ENCODE data around the gene SEC14L1.
A peak's percentile ranks its signal among the peaks of the same experiment; 100 is the strongest.
"Not testable (repeated sequence)": the region's sequence is repeated elsewhere in the genome, so short reads cannot be mapped to it uniquely, and the experiment has no call there.

The SEC14L1 gene

DNA sequence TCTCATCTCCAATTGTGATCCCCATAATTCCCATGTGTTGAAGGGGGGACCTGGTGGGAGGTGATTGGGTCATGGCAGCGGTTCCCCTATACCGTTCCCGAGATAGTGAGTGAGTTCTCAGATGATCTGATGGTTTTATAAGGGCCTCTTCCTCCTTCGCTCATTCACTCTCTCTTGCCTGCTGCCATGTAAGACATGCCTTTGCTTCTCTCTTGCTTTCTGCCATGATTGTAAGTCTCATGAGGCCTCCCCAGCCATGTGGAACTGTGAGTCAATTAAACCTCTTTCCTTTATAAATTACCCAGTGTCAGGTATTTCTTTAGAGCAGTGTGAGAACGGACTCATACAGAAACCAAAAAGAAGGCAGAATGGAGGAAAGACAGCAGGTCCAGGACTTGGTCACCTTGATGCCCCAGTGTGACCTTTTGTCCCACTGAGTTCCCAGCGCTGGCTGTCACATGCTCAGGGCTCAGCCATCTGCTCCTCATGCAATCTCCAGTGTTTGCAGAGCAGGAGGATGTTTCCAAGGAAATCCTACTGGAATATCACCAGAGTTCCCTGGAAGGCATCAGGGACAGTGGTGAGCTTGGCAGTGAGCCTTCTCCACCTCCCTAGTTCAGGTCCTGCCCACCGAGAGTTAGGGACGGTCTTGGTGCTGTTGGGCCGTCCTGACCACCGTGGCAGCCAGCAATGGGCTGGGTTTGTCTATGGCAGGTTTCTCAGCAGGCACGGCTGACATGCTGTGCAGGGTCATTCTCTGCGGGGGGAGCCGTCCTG is 96.7 kb downstream of the SEC14L1 start:
- no peak for DNase-seq (ENCODE audit: low read depth)

- DNase-seq (ENCODE audit: low read depth): no peak
These were observed 100.2 kb downstream of the SEC14L1 start for GRCh38 chr17:77240976-77241375.

DNA sequence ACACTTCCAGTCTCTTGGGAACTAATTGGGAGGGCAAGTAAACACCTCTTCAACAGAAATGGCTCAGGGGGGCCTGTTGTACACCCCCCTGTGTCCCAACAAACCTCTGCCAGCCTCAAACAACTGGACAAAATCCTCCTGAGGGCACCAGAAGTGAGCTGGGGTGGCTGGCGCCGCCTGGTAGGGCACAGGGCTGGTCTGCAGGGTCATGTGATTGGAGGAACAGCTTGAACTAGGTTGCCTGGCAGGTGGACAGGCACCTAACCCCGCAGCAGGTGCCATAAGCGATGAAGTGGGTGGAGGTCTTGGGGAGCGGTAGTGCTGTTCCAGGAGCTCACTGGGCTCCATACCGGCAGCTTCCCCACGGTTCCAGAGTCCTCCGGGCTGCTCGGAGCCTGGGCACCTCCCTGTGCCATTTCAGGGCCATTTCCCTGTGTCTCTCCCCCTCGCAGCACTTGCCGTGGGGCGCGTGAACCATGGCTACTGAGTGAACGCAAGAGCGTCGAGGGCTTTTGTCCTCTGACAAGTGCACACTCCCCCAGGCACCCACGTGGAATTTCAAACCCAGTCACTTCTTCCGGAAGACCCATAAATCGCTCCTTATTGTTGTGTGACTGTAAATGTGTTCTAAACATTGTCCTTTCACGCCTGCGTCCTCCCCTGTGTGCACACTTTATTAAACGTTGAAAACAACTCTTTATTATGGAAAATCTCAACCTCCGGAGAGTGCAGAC is 101.5 kb downstream of the SEC14L1 start:
- no peak for DNase-seq (ENCODE audit: low read depth)

DNA sequence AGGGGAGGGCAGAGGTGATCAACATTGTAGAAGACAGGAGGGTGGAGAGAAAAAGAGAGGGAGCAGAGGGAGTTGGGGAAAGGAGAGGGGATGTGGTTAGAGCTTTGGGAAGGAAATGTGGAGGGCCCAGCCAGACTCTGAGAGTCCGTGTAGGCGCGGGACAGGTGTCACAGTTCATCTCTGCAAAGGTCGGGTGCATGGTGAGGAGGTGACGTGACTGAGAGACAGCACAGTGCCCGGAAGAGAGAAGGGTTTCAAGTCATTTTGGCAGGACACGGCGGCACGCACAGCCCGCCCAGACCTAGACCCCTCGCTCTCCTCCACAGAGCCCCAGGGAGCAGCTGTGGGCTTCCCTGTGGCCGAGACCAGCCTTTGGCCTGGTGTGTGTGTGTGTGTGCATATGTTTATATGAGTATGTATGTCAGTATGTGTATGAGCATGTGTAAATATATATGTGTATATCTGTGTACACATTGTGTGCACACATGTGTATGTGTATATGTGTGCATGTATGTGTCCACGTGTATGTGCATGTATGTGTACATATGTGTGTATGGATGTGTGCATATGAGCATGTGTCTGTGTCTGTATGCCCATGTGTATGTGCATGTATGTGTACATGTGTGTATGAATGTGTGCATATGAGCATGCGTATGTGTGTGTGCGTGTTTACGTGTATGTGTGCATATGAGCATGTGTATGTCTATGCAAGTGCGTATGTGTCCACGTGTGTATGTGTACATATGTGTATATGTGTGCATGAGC is 104.6 kb downstream of the SEC14L1 start:
- DNase-seq (ENCODE audit: low read depth): no peak

GRCh38 chr17:77246110-77247047 is 105.6 kb downstream of the SEC14L1 start:
- no peak for DNase-seq (ENCODE audit: low read depth)

DNA sequence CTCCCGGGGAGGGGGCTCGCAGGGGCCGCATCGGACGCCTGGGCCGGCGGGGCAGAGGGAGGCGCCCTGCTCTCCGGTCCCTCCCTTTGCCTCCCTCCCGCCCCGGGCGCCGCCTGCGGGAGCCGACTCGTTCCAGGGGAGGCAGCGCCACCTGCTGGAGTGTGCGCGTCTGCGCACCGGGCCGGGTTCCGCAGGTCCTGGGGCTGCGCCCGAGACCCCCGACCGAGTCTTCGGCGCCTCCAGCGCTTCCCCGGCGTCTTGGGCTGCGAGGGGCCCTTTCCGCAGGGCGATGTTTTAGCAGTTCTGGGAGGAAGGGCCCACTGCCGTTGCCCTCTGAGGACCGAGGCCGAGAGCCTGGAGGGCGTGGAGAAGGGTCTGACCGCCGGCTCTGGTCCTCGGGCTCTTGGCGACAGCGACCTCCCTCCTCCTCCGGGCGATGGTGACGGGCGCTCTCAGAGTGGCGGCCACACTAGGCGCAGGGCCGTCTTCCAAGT is 106.3 kb downstream of the SEC14L1 start:
- peak; percentile 76 for DNase-seq (ENCODE audit: low read depth)

GRCh38 chr17:77247609-77248008 is 106.8 kb downstream of the SEC14L1 start:
- no peak for DNase-seq (ENCODE audit: low read depth)

GRCh38 chr17:77248216-77249114 is 107.7 kb downstream of the SEC14L1 start:
- no peak for DNase-seq (ENCODE audit: low read depth)

GRCh38 chr17:77251622-77252183 is 110.9 kb downstream of the SEC14L1 start:
- no peak for DNase-seq (ENCODE audit: low read depth)

- not testable (repeated sequence) for DNase-seq (ENCODE audit: low read depth)
These were observed 111.5 kb downstream of the SEC14L1 start for GRCh38 chr17:77252306-77252705.

DNA sequence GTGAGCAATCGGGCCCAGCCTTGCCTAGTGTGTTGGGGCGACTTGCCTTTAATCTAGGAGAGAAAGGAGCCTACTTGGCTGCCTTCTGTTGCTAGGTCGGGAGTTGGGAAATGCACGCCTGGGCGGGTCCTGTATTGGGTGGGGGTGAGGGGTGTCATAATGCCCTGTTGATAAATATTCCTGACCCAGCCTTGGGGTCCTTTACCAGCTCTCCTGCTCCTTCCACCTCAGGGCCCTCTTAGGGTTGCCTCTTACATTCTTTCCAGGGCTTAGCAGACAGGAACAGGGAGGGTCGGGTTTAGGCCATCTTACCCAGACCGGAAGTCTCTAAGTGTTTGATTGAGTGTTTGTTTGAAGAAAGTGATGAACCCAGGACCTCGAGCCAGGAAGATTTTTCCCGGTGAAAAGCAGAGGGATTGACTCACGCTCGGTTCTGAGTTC is 112.9 kb downstream of the SEC14L1 start:
- no peak for DNase-seq (ENCODE audit: low read depth)

DNA sequence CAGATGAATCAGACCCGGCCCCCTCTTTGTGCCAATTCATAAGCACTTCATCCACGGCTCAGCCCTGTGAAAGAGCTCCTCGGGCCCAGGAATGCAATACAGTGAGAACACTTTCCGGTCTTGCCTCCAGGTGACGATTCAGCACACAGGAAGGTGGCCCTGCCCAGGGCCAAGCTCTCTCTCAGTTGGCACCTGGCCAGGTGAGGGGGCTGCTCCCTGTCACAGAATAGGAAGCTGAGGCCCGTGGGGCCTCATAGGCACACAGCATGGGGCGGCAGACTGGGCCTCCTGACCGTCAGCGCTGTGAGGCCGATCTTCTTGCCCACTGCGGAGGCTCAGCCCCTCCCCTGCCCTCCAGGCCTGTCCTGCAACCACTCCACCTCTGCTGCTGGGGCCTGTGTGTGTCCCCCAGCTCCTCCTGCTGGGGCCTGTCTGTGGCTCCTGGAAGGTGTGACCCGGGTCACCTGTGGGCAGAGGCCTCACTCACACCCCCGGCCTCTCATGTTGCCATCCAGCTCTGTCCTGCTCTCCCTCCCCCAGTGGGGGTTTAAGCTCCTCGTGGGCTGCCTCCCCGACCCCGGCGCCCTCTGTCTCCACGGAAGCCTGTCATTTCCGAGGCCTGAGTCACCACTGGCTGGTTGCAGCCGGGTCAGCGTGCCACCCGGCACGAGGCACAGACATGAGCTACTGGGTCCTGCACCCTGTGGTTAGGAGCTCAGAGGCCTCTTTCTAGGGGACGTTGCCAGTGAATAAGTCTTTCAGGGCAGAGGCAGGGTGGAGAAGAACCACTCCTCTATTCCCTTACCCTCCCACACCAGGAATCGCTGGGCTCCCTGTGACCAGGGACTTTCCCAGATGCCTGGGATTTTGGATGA is 114.4 kb downstream of the SEC14L1 start:
- no peak for DNase-seq (ENCODE audit: low read depth)

DNA sequence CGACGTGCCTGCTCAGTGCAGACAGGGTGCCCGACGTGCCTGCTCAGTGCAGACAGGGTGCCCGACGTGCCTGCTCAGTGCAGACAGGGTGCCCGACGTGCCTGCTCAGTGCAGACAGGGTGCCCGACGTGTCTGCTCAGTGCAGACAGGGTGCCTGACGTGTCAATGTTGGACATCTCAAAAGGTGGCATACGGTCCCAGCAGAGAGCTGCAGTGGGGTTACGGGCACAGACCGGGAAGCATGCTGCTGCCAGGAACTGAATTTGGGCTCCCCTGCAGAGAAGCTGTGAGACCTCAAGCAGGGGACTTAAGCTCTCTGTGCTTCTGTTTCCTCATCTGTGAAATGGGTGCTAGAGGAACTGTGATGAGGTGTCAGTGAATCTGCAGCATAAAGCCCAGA is 115.2 kb downstream of the SEC14L1 start:
- DNase-seq (ENCODE audit: low read depth): not testable (repeated sequence)

DNA sequence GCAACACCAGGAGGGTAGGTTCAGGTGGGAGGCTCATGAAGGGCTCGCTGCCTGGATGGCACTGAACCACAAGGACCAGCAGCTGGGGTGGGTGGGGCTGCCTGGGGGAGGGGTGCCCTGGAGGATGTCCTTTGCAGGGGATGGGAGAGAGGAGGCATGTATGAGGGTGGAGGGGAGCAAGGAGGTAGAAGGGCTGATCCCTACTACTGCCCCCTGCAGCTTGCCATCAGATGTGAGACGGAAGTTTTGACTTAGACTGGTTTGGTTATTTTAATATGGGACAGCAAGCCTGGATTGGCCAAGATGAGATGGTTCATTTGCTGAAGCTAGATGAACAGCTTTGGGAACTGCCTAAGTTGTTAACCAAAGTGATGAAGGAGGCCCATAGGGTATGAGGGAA is 115.9 kb downstream of the SEC14L1 start:
- DNase-seq (ENCODE audit: low read depth): no peak

DNA sequence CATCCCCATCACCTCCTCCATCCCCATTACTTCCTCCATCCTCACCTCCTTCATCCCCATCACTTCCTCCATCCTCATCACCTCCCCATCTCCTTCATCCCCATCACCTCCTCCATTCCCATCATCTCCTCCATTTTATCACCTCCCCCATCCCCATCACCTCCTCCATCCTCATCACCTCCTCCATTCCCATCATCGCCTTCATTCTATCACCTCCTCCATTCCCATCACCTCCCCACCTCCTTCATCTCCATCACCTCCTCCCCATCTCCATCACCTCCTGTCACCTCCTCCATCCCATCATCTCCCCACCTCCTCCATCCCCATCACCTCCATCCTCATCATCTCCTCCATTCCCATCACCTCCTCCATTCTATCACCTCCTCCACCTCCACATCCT is 116.4 kb downstream of the SEC14L1 start:
- DNase-seq (ENCODE audit: low read depth): no peak

- no peak for DNase-seq (ENCODE audit: low read depth)
These were observed 117.1 kb downstream of the SEC14L1 start for GRCh38 chr17:77257596-77258458.

DNA sequence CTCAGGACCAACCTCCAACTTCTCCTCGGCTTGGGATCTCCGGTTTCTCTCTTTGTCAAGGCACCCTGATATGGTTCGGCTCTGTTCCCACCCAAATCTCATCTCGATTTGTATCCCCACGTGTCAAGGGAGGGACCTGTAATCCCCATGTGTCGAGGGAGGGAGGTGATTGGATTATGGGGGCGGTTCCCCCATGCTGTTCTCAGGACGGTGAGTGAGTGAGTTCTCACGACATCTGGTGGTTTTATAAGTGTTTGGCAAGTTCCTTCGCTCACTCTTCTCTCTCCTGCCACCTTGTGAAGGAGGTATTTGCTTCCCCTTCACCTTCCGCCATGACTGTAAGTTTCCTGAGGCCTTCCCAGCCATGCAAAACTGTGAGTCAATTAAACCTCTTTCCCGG is 117.9 kb downstream of the SEC14L1 start:
- DNase-seq (ENCODE audit: low read depth): no peak

GRCh38 chr17:77264617-77265230 is 124.0 kb downstream of the SEC14L1 start:
- no peak for DNase-seq (ENCODE audit: low read depth)

Data from activated T-helper 1 cell treated with Interleukin-2 at 50 U/mL for 16 hours (primary cell).